HEK293 (cell line): ENCODE data around the gene GCH1.
A peak's percentile ranks its signal among the peaks of the same experiment; 100 is the strongest.

Experiments used
- EGR2 ChIP-seq: fragments of 450-650 bp; formaldehyde crosslinking; IDR thresholded peaks from 2 replicates; pipeline ENCODE4 v1.5.1; 2016; ENCODE audit warnings: low read depth, missing biosample characterization, missing genetic modification characterization
- FEZF1 ChIP-seq: fragments of 450-650 bp; formaldehyde crosslinking; IDR thresholded peaks from 2 replicates; pipeline ENCODE4 v1.5.1; 2016; ENCODE audit warnings: missing biosample characterization, missing genetic modification characterization
- KLF16 ChIP-seq: fragments of 450-650 bp; formaldehyde crosslinking; IDR thresholded peaks from 2 replicates; pipeline ENCODE4 v1.5.1; 2017; ENCODE audit warnings: missing biosample characterization, missing genetic modification characterization
- OSR2 ChIP-seq: fragments of 450-650 bp; formaldehyde crosslinking; IDR thresholded peaks from 2 replicates; pipeline ENCODE4 v1.5.1; 2016; ENCODE audit warnings: missing biosample characterization, missing genetic modification characterization
- PATZ1 ChIP-seq: fragments of 450-650 bp; formaldehyde crosslinking; IDR thresholded peaks from 2 replicates; pipeline ENCODE4 v1.5.1; 2016; ENCODE audit warnings: missing biosample characterization, missing genetic modification characterization
- PRDM4 ChIP-seq: fragments of 450-650 bp; formaldehyde crosslinking; IDR thresholded peaks from 2 replicates; pipeline ENCODE4 v1.5.1; 2017; ENCODE audit warnings: missing biosample characterization, missing genetic modification characterization
- RBAK ChIP-seq: fragments of 450-650 bp; formaldehyde crosslinking; IDR thresholded peaks from 2 replicates; pipeline ENCODE4 v1.5.1; 2016; ENCODE audit warnings: missing biosample characterization, missing genetic modification characterization
- SALL2 ChIP-seq: fragments of 450-650 bp; formaldehyde crosslinking; IDR thresholded peaks from 2 replicates; pipeline ENCODE4 v1.5.0; 2017; ENCODE audit warnings: missing biosample characterization, mild to moderate bottlenecking, missing genetic modification characterization, borderline replicate concordance
- SP3 ChIP-seq: fragments of 450-650 bp; formaldehyde crosslinking; IDR thresholded peaks from 2 replicates; pipeline ENCODE4 v1.5.1; 2016; ENCODE audit warnings: missing biosample characterization, missing genetic modification characterization
- TCF7L2 ChIP-seq: IDR thresholded peaks from 2 replicates; pipeline ENCODE4 v1.6.1; 2011; ENCODE audit warnings: low read depth, mild to moderate bottlenecking, inconsistent platforms, low read length, moderate library complexity, borderline replicate concordance
- ZBTB17 ChIP-seq: fragments of 450-650 bp; formaldehyde crosslinking; IDR thresholded peaks from 2 replicates; pipeline ENCODE4 v1.5.1; 2016; ENCODE audit warnings: missing biosample characterization, missing genetic modification characterization
- ZIC2 ChIP-seq: fragments of 450-650 bp; formaldehyde crosslinking; IDR thresholded peaks from 2 replicates; pipeline ENCODE4 v1.5.1; 2016; ENCODE audit warnings: missing biosample characterization, missing genetic modification characterization
- ZNF121 ChIP-seq: fragments of 450-650 bp; formaldehyde crosslinking; IDR thresholded peaks from 2 replicates; pipeline ENCODE4 v1.5.1; 2016; ENCODE audit warnings: missing biosample characterization, missing genetic modification characterization
- ZNF140 ChIP-seq: fragments of 450-650 bp; formaldehyde crosslinking; IDR thresholded peaks from 2 replicates; pipeline ENCODE4 v1.5.1; 2016; ENCODE audit warnings: missing biosample characterization, missing genetic modification characterization
- ZNF184 ChIP-seq: fragments of 450-650 bp; IDR thresholded peaks from 2 replicates; pipeline ENCODE4 v1.5.1; 2018; ENCODE audit warnings: missing biosample characterization, mild to moderate bottlenecking, missing genetic modification characterization
- ZNF214 ChIP-seq: fragments of 450-650 bp; formaldehyde crosslinking; IDR thresholded peaks from 2 replicates; pipeline ENCODE4 v1.5.1; 2017; ENCODE audit warnings: missing biosample characterization, mild to moderate bottlenecking, missing genetic modification characterization, borderline replicate concordance
- ZNF24 ChIP-seq: fragments of 450-650 bp; formaldehyde crosslinking; IDR thresholded peaks from 2 replicates; pipeline ENCODE4 v1.5.1; 2016; ENCODE audit warnings: missing biosample characterization, missing genetic modification characterization
- ZNF302 ChIP-seq: fragments of 450-650 bp; formaldehyde crosslinking; IDR thresholded peaks from 2 replicates; pipeline ENCODE4 v1.5.1; 2016; ENCODE audit warnings: missing biosample characterization, missing genetic modification characterization, low read depth
- ZNF354C ChIP-seq: fragments of 450-650 bp; formaldehyde crosslinking; IDR thresholded peaks from 2 replicates; pipeline ENCODE4 v1.5.1; 2016; ENCODE audit warnings: missing biosample characterization, missing genetic modification characterization, low read depth, borderline replicate concordance
- ZNF37A ChIP-seq: fragments of 450-650 bp; IDR thresholded peaks from 2 replicates; pipeline ENCODE4 v1.5.1; 2018; ENCODE audit warnings: missing biosample characterization, missing genetic modification characterization
- ZNF514 ChIP-seq: fragments of 450-650 bp; formaldehyde crosslinking; IDR thresholded peaks from 2 replicates; pipeline ENCODE4 v1.5.1; 2016; ENCODE audit warnings: missing biosample characterization, missing genetic modification characterization
- ZNF561 ChIP-seq: fragments of 450-650 bp; IDR thresholded peaks from 2 replicates; pipeline ENCODE4 v1.5.1; 2018; ENCODE audit warnings: missing biosample characterization, missing genetic modification characterization, borderline replicate concordance
- ZNF596 ChIP-seq: fragments of 450-650 bp; IDR thresholded peaks from 2 replicates; pipeline ENCODE4 v1.5.0; 2018; ENCODE audit warnings: missing biosample characterization, mild to moderate bottlenecking, missing genetic modification characterization, moderate library complexity
- ZNF658 ChIP-seq: fragments of 450-650 bp; formaldehyde crosslinking; IDR thresholded peaks from 2 replicates; pipeline ENCODE4; 2016; ENCODE audit warnings: missing biosample characterization, missing genetic modification characterization
- ZNF701 ChIP-seq: fragments of 450-650 bp; formaldehyde crosslinking; IDR thresholded peaks from 2 replicates; pipeline ENCODE4 v1.5.1; 2016; ENCODE audit warnings: missing biosample characterization, missing genetic modification characterization
- ZSCAN30 ChIP-seq: fragments of 450-650 bp; IDR thresholded peaks from 2 replicates; pipeline ENCODE4 v1.5.1; 2018; ENCODE audit warnings: missing biosample characterization, mild to moderate bottlenecking, missing genetic modification characterization, moderate library complexity
- TF ChIP-seq, protein P1 (sequence below): fragments of 450-650 bp; formaldehyde crosslinking; IDR thresholded peaks from 2 replicates; pipeline ENCODE4 v1.5.1; 2017; ENCODE audit warnings: missing biosample characterization, missing genetic modification characterization
- TF ChIP-seq, protein P2 (sequence below): fragments of 450-650 bp; formaldehyde crosslinking; IDR thresholded peaks from 2 replicates; pipeline ENCODE4 v1.5.1; 2016; ENCODE audit warnings: missing biosample characterization, missing genetic modification characterization, borderline replicate concordance

GCH1 gene

DNA sequence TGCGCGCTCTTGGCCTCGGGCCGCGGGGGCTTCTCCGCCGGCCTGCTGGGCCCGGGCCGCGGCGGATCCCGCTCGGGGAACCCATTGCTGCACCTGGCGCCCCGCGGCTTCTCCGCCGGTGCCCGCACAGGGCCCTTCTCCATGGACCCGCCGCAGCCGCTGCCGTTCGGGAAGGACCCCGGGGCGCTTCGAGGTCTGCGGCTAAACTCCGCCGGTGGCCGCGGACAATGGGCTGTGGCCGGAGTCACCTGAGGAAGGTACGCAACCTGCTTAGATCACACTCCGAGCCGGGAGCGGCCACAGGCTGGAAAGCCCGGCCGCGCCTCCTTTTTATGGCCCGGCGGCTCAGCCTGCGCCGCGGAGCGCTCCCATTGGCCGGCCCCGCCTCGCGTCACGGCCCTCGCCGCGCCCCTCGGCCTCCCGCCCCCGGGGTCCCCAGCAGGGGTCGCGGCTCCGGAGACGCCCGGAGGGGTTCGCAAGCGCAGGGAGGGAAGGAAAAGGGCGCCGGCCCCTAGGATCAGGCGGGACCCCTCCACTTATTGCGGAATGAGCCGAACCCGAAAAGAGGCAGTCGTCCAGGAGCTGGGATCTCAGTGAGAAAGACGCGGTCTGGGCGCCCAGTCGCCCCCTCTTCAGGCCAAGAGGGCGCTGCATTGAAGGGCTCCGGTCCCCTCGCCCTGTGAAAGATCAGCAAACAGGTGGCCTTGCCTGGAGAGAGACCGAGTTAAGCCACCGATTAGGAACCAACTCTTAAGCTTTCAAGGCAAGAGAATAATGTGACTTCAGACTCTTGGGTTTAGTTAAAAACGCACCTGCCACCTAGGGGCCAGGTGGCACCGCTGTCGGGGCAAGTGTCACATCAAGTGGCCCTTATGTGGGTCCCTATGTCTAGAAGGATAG is at the start of gene GCH1 (continued):
- TF ChIP-seq, protein P1, sequence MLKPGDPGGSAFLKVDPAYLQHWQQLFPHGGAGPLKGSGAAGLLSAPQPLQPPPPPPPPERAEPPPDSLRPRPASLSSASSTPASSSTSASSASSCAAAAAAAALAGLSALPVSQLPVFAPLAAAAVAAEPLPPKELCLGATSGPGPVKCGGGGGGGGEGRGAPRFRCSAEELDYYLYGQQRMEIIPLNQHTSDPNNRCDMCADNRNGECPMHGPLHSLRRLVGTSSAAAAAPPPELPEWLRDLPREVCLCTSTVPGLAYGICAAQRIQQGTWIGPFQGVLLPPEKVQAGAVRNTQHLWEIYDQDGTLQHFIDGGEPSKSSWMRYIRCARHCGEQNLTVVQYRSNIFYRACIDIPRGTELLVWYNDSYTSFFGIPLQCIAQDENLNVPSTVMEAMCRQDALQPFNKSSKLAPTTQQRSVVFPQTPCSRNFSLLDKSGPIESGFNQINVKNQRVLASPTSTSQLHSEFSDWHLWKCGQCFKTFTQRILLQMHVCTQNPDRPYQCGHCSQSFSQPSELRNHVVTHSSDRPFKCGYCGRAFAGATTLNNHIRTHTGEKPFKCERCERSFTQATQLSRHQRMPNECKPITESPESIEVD: no peak
- TF ChIP-seq FEZF1 (tag by site-specific recombination): no peak
- peak; percentile 82 for TF ChIP-seq PATZ1 (tag by site-specific recombination)
- peak; percentile 40 for TF ChIP-seq ZBTB17 (tag by site-specific recombination)
- 0 out of 2 replicates have a peak, but pooled peaks have one; percentile 18 for TF ChIP-seq ZNF184
- TF ChIP-seq ZNF701 (tag by site-specific recombination): no peak
- TF ChIP-seq RBAK (tag by site-specific recombination): no peak
- TF ChIP-seq TCF7L2: no peak
- 0 out of 2 replicates have a peak, but pooled peaks have one; percentile 48 for TF ChIP-seq ZNF561 (tag by site-specific recombination)
- no peak for TF ChIP-seq ZNF214
- no peak for TF ChIP-seq ZNF302
- TF ChIP-seq ZSCAN30 (tag by site-specific recombination): 0 out of 2 replicates have a peak, but pooled peaks have one; percentile 8
- no peak for TF ChIP-seq ZNF140
- no peak for TF ChIP-seq SALL2
- no peak for TF ChIP-seq ZNF596
- TF ChIP-seq, protein P2, sequence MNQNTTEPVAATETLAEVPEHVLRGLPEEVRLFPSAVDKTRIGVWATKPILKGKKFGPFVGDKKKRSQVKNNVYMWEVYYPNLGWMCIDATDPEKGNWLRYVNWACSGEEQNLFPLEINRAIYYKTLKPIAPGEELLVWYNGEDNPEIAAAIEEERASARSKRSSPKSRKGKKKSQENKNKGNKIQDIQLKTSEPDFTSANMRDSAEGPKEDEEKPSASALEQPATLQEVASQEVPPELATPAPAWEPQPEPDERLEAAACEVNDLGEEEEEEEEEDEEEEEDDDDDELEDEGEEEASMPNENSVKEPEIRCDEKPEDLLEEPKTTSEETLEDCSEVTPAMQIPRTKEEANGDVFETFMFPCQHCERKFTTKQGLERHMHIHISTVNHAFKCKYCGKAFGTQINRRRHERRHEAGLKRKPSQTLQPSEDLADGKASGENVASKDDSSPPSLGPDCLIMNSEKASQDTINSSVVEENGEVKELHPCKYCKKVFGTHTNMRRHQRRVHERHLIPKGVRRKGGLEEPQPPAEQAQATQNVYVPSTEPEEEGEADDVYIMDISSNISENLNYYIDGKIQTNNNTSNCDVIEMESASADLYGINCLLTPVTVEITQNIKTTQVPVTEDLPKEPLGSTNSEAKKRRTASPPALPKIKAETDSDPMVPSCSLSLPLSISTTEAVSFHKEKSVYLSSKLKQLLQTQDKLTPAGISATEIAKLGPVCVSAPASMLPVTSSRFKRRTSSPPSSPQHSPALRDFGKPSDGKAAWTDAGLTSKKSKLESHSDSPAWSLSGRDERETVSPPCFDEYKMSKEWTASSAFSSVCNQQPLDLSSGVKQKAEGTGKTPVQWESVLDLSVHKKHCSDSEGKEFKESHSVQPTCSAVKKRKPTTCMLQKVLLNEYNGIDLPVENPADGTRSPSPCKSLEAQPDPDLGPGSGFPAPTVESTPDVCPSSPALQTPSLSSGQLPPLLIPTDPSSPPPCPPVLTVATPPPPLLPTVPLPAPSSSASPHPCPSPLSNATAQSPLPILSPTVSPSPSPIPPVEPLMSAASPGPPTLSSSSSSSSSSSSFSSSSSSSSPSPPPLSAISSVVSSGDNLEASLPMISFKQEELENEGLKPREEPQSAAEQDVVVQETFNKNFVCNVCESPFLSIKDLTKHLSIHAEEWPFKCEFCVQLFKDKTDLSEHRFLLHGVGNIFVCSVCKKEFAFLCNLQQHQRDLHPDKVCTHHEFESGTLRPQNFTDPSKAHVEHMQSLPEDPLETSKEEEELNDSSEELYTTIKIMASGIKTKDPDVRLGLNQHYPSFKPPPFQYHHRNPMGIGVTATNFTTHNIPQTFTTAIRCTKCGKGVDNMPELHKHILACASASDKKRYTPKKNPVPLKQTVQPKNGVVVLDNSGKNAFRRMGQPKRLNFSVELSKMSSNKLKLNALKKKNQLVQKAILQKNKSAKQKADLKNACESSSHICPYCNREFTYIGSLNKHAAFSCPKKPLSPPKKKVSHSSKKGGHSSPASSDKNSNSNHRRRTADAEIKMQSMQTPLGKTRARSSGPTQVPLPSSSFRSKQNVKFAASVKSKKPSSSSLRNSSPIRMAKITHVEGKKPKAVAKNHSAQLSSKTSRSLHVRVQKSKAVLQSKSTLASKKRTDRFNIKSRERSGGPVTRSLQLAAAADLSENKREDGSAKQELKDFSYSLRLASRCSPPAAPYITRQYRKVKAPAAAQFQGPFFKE (tag by site-specific recombination): no peak
- no peak for TF ChIP-seq PRDM4 (tag by site-specific recombination)
- no peak for TF ChIP-seq ZNF658 (tag by site-specific recombination)
- no peak for TF ChIP-seq KLF16
- TF ChIP-seq ZIC2 (tag by site-specific recombination): peak; percentile 38; the same call in 1 of the 2 replicates
- TF ChIP-seq ZNF514 (tag by site-specific recombination): no peak
- TF ChIP-seq ZNF37A: no peak
- TF ChIP-seq EGR2 (tag by site-specific recombination): no peak
- TF ChIP-seq OSR2: no peak
- 0 out of 2 replicates have a peak, but pooled peaks have one; percentile 23 for TF ChIP-seq SP3 (tag by site-specific recombination)
- no peak for TF ChIP-seq ZNF354C (tag by site-specific recombination)
- TF ChIP-seq ZNF24 (tag by site-specific recombination): no peak
- no peak for TF ChIP-seq ZNF121 (tag by site-specific recombination)
